CD14-positive monocyte (primary cell): Measurements from ENCODE around the gene ASB1. TPM values are rescaled to one million over a fixed set of nuclear protein-coding genes. Genes with fewer than 3 reads are reported as not detected.
A peak's percentile ranks its signal among the peaks of the same experiment; 100 is the strongest.

Source experiments
- DNase-seq, 3 donors: peaks; one replicate each; pipeline ENCODE4 v3.0.0-alpha.2; 2011 to 2022
- H2AFZ ChIP-seq: 2 replicates; pipeline ENCODE4 v1.6.0; 2012; ENCODE audit warnings: mild to moderate bottlenecking, low read depth, low read length, inconsistent platforms; ENCODE audit not compliant: insufficient read depth, poor library complexity, severe bottlenecking
- H3K27ac ChIP-seq, 2 donors: 1 replicate in 1 of 2; 2 replicates in 1 of 2; pipeline ENCODE4 v1.5.1; 2012 to 2013; ENCODE audit warnings: low read length in 2 of 2, control low read depth in 1 of 2, inconsistent platforms in 1 of 2, low read depth in 1 of 2, mild to moderate bottlenecking in 1 of 2
- H3K27me3 ChIP-seq, 2 donors: one replicate each; pipeline versions ENCODE4 v1.6.0 to v1.6.1; 2011 to 2013; ENCODE audit warnings: low read length in 2 of 2; ENCODE audit not compliant: control insufficient read depth in 2 of 2, insufficient read depth in 2 of 2
- H3K36me3 ChIP-seq, 2 donors: replicated peaks in 1 of 2; 1 replicate in 1 of 2; 2 replicates in 1 of 2; pipeline versions ENCODE4 v1.5.1 to v1.6.1; 2012 to 2013; ENCODE audit warnings: low read length in 2 of 2, control low read depth in 1 of 2, inconsistent platforms in 1 of 2, mild to moderate bottlenecking in 1 of 2; ENCODE audit not compliant: insufficient read depth in 2 of 2, control insufficient read depth in 1 of 2
- H3K4me1 ChIP-seq, 2 donors: 1 replicate in 1 of 2; 2 replicates in 1 of 2; pipeline versions ENCODE4 v1.5.1 to v1.6.1; 2012 to 2013; ENCODE audit warnings: low read length in 2 of 2, control low read depth in 1 of 2, inconsistent platforms in 1 of 2, mild to moderate bottlenecking in 1 of 2, moderate library complexity in 1 of 2; ENCODE audit not compliant: insufficient read depth in 2 of 2, control insufficient read depth in 1 of 2
- H3K4me2 ChIP-seq: replicated peaks from 2 replicates; pipeline ENCODE3; 2012; ENCODE audit warnings: low read length, moderate library complexity, mild to moderate bottlenecking; ENCODE audit not compliant: poor library complexity, severe bottlenecking; ENCODE audit errors: extremely low read depth
- H3K4me3 ChIP-seq, 3 experiments: fragments of 200-600 bp in 1 of 3; sonication (generic) in 1 of 3; replicated peaks in 1 of 3; 1 replicate in 2 of 3; 2 replicates in 1 of 3; pipeline ENCODE4 v1.5.1; 2011 to 2013; ENCODE audit warnings: low read length in 3 of 3, mild to moderate bottlenecking in 3 of 3, control low read depth in 2 of 3, low read depth in 2 of 3, inconsistent platforms in 1 of 3, moderate library complexity in 1 of 3
- H3K79me2 ChIP-seq: 2 replicates; pipeline ENCODE4 v1.6.0; 2012; ENCODE audit warnings: mild to moderate bottlenecking, control low read depth, inconsistent platforms, low read length, moderate library complexity; ENCODE audit not compliant: insufficient read depth
- H3K9ac ChIP-seq: 2 replicates; pipeline ENCODE4 v1.6.0; 2017; ENCODE audit warnings: low read length, mild to moderate bottlenecking; ENCODE audit not compliant: insufficient read depth, poor library complexity, severe bottlenecking
- H3K9me3 ChIP-seq, 2 donors: replicated peaks in 1 of 2; 1 replicate in 1 of 2; 2 replicates in 1 of 2; pipeline versions ENCODE4 v1.5.1 to v1.6.1; 2012 to 2013; ENCODE audit warnings: low read length in 2 of 2, control low read depth in 1 of 2; ENCODE audit not compliant: control insufficient read depth in 1 of 2, insufficient read depth in 1 of 2
- H4K20me1 ChIP-seq: 2 replicates; pipeline ENCODE4 v1.6.0; 2012; ENCODE audit warnings: mild to moderate bottlenecking, low read length, control low read depth, moderate library complexity; ENCODE audit not compliant: insufficient read depth
- H3K27ac Mint-ChIP-seq, 7 donors: one replicate each; pipeline ENCODE4 v1.8.0; 2020; ENCODE audit warnings: mild to moderate bottlenecking in 7 of 7, mixed read lengths in 7 of 7, moderate library complexity in 6 of 7, inconsistent platforms in 2 of 7
- H3K27me3 Mint-ChIP-seq, 3 donors: one replicate each; pipeline ENCODE4 v1.8.0; 2021 to 2022; ENCODE audit warnings: low read depth in 3 of 3, mild to moderate bottlenecking in 3 of 3, mixed read lengths in 3 of 3, moderate library complexity in 3 of 3, inconsistent platforms in 1 of 3
- H3K36me3 Mint-ChIP-seq, 2 donors: one replicate each; pipeline ENCODE4 v1.8.0; 2020; ENCODE audit warnings: mixed read lengths in 2 of 2, inconsistent platforms in 1 of 2, mild to moderate bottlenecking in 1 of 2
- H3K4me1 Mint-ChIP-seq: one replicate; pipeline ENCODE4 v1.8.0; 2020; ENCODE audit warnings: mild to moderate bottlenecking, mixed read lengths
- H3K4me3 Mint-ChIP-seq, 2 donors: one replicate each; pipeline ENCODE4 v1.8.0; 2020; ENCODE audit warnings: mild to moderate bottlenecking in 2 of 2, mixed read lengths in 2 of 2, moderate library complexity in 1 of 2
- H3K9me3 Mint-ChIP-seq, 7 donors: one replicate each; pipeline ENCODE4 v1.8.0; 2020 to 2022; ENCODE audit warnings: mixed read lengths in 7 of 7, mild to moderate bottlenecking in 6 of 7, moderate library complexity in 6 of 7, inconsistent platforms in 2 of 7
- CTCF ChIP-seq: fragments of 200-600 bp; IDR thresholded peaks from one replicate; pipeline ENCODE4 v1.8.0; 2022; ENCODE audit warnings: antibody characterized with exemption, mild to moderate bottlenecking
- WGBS: methylation state at CpG from one replicate; pipeline ENCODE4 v1.1.5; 2013; ENCODE audit warnings: missing lambda C conversion rate; ENCODE audit not compliant: insufficient coverage; 5-methylcytosine and 5-hydroxymethylcytosine counted together
- intact Hi-C, 2 donors: fragments of 100-400 bp; cut with micrococcal nuclease; formaldehyde crosslinking; loops; one replicate each; pipeline versions ENCODE4 v1.15.0 to v1.15.1; 2023
- polyA plus RNA-seq, 3 donors: library from polyadenylated mRNA; depleted of rRNA in 1 of 3; unstranded in 2 of 3; stranded (reverse) in 1 of 3; fragments of 300-500 nt in 2 of 3; fragments of >200 nt in 1 of 3; fragmentation: Illumina TruSeq in 2 of 3; gene quantifications; 1 replicate in 2 of 3; 2 replicates in 1 of 3; pipeline ENCODE4 v1.2.3, GENCODE V29; 2012 to 2021

The ASB1 gene
- polyA plus RNA-seq, 3 donors: 15.1 to 22.0 (median 16.0) TPM

- Mint-ChIP-seq H3K27ac (no peak overlapping the region), H3K36me3 (no peaks in the 10 kb centered on the region), H3K9me3 (peaks cover 0 to 2% (median 0%) of the 10 kb centered on the region in 7 donors), H3K27me3 (peaks cover 3 to 9% (median 6%) of the 10 kb centered on the region in 3 donors), H3K4me3 (no peak overlapping the region), H3K4me1 (no peaks in the 10 kb centered on the region)
- Histone ChIP-seq H4K20me1 (no peaks in the 10 kb centered on the region), H3K4me3 (no peak overlapping the region), H3K9ac (no peak overlapping the region), H3K79me2 (no peaks in the 10 kb centered on the region), H2AFZ (no peak overlapping the region), H3K4me2 (no peak overlapping the region), H3K36me3 (no peaks in the 10 kb centered on the region), H3K9me3 (no peaks in the 10 kb centered on the region), H3K27me3 (no peaks in the 10 kb centered on the region), H3K4me1 (no peaks in the 10 kb centered on the region), H3K27ac (no peak overlapping the region)
- intact Hi-C loops: no loop called here
- TF ChIP-seq CTCF: no peak
- DNase-seq: no peak
- WGBS: no CpG with 5 or more reads among the region's 5 CpGs
These were observed 66.7 kb downstream of the ASB1 start for GRCh38 chr2:238493411-238493810.

GRCh38 chr2:238493880-238494572 is 67.3 kb downstream of the ASB1 start:
- H3K4me1 ChIP-seq: no peaks in the 10 kb centered on the region
- H3K4me2 ChIP-seq: no peak overlapping the region
- no peak for DNase-seq
- no peaks in the 10 kb centered on the region for H4K20me1 ChIP-seq
- H3K36me3 Mint-ChIP-seq: no peaks in the 10 kb centered on the region
- no peaks in the 10 kb centered on the region for H3K9me3 ChIP-seq
- H3K4me3 ChIP-seq: no peak overlapping the region
- H3K9me3 Mint-ChIP-seq: peaks cover 0 to 2% (median 0%) of the 10 kb centered on the region in 7 donors
- no peaks in the 10 kb centered on the region for H3K4me1 Mint-ChIP-seq
- H3K27ac Mint-ChIP-seq: no peak overlapping the region
- no peak for TF ChIP-seq CTCF
- no peaks in the 10 kb centered on the region for H3K27me3 ChIP-seq
- peaks cover 3 to 9% (median 6%) of the 10 kb centered on the region in 3 donors for H3K27me3 Mint-ChIP-seq
- no peaks in the 10 kb centered on the region for H3K36me3 ChIP-seq
- WGBS: 34% methylated on average over 10 of the region's 18 CpGs
- intact Hi-C loops: no loop called here
- peak overlapping the region in 1 of 2 donors; percentile 21 for H3K4me3 Mint-ChIP-seq
- H3K27ac ChIP-seq: no peak overlapping the region
- no peak overlapping the region for H2AFZ ChIP-seq
- H3K79me2 ChIP-seq: no peaks in the 10 kb centered on the region
- no peak overlapping the region for H3K9ac ChIP-seq
